ENCODE measurements around the gene NAALADL2.

- TF ChIP-seq, protein P1, sequence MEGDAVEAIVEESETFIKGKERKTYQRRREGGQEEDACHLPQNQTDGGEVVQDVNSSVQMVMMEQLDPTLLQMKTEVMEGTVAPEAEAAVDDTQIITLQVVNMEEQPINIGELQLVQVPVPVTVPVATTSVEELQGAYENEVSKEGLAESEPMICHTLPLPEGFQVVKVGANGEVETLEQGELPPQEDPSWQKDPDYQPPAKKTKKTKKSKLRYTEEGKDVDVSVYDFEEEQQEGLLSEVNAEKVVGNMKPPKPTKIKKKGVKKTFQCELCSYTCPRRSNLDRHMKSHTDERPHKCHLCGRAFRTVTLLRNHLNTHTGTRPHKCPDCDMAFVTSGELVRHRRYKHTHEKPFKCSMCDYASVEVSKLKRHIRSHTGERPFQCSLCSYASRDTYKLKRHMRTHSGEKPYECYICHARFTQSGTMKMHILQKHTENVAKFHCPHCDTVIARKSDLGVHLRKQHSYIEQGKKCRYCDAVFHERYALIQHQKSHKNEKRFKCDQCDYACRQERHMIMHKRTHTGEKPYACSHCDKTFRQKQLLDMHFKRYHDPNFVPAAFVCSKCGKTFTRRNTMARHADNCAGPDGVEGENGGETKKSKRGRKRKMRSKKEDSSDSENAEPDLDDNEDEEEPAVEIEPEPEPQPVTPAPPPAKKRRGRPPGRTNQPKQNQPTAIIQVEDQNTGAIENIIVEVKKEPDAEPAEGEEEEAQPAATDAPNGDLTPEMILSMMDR (conservative IDR thresholded peaks at IDR 0.05) = no peak
- TF ChIP-seq ZFX (IDR thresholded peaks at IDR 0.05) = no peak
Observed at GRCh38 chr3:175355801-175356335, 496.7 kb downstream of the NAALADL2 start.
